Mucosa of gallbladder (tissue), 1 donor: ENCODE data around the gene LNX2. TPM values are rescaled to one million over a fixed set of nuclear protein-coding genes. Genes with fewer than 3 reads are reported as not detected.

Experiments
- DNase-seq: peaks from one replicate; pipeline ENCODE4 v3.0.0-alpha.2; 2020; ENCODE audit warnings: low spot score
- total RNA-seq: library from RNA; stranded (reverse); gene quantifications from one replicate; pipeline ENCODE4 v1.2.1, GENCODE V29; 2021
- donor health status: DM: no; HTN: no; CAD: no.

The LNX2 gene
- total RNA-seq = 34.0 TPM

DNA sequence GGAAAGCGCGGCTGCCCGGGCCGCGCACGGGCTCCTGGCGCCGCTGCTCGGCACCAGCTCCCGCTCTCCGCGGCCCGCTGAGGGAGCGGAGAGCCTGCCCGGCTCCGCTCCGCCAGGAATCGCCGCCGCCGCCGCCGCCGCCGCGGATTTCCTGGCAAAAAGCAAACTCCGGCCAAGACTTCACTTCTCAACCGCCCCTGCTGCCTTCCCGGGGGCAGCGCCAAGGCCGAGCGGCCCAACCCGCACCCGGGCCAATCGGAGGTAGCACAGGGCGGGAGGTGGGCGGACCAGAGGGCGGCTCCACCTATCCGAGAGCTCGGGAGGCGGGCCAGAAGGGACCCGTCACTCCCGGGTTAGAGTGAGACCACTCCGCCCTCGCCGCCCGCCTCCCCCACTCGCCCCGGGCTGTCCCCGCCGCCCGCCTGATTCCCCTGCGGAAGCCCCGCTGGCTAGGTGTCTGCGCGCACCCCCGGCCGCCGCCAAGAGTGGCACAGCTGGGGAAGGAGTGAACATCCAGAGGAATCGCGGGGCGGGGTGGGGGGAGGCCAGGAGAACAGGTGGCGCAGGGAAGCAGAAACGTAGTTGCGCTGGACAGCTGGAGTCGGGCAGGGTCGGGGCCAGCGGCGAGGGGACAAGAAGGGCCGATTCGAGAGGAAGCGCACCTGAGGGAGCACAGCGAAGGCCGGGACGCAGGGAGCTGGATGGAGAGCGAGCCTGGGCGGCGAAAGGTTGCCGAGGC lies at the start of gene LNX2:
TSS of gene LNX2 (minus strand) at position 153 of the 739 bp plus-strand sequence. CDS start 38,826 bp downstream, outside the sequence.
- peak; percentile 98 for DNase-seq

DNA sequence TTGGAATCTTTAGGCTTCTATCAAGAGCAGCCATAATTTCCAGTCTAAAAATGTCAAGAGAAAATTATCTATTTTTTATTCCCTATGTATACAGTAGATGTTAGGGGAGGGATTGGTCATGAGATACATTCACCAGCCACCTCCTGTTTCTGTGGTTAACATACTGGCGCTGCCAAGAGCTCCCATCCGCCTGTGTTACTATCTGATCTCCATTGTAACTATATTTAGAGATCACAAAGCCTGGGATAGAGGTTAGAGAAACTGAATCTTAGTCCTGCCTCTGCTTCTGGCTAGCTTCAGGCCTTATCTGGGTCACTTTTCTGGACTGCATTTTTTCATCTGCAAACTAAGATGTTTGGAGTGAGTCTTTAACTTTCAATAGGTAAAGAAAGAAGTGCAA lies 47.6 kb upstream of the LNX2 start:
- no peak for DNase-seq

DNA sequence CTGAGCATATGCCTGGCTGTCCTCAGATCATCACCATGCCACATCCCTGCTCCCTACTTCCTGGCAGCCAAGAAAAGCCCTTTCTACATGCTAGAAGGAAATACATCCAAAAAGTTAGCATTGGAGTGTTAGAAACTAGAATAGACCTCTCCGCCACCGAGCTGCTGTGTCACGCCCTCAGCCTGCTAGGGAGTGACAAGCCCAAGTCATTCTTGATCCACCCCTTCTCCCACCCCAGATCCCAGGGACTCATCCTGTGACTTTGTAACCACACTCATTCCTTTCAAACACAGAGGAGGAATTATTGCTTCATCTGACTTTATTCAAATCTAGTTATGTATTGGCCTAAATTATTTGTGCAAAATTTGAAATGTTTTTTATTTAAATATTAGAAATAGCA lies 46.6 kb upstream of the LNX2 start:
- DNase-seq = no peak

DNA sequence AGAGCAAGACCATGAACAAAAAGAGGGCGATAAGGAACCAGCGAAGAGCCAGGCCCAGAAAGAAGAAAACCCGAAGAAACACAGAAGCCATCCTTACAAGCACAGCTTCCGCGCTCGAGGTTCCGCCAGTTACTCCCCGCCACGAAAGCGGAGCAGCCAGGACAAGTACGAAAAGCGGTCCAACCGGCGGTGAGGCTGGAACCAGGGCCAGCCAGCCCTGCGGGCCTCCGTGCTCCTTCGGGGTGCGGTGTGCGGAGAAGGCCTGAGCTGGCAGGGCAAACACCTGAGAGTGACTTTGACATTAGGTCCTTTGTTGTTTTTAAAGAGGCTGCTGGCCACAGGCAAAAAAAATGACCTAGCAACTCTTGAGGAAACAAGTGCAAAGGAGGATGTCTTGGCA lies 45.4 kb upstream of the LNX2 start:
- DNase-seq = no peak

DNA sequence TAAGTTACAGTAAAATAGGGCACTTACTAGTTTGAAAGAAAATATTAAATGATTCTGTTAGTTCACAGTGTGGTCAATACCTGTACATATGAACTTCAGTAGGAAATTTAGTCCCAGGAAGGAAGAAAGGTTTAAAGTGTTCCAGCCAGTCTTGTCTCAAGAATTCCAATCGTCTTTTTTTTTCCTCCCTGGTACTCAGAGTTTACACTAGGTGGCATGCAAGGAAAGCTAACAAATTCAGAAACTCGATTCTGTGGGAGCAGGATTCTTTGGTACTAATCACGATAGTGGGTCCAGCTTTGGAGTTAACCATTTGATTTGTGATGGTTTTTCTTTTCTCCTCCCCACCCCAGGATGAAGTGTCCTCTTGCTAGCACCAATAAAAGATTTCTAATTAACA lies 45.0 kb upstream of the LNX2 start:
- DNase-seq = no peak

DNA sequence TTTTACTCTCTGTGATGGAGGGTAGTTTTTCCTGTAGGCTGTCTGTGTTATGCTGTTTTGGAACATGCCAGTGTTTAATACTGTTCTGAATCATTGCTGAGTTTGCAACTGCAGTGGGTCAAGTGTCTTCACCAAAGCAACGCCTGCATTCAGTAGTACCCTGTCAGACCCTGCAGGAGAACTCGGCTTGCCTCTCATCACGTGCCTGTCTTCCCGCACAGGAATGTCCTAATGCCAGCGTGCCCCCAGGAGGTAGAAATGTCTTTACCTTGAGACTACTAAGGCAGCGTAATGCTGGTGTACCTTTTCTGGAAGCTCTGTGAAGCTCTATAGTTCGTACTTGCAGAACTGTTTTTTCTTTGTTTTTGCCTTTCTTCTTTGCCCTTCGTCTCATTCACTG lies 43.6 kb upstream of the LNX2 start:
- no peak for DNase-seq

DNA sequence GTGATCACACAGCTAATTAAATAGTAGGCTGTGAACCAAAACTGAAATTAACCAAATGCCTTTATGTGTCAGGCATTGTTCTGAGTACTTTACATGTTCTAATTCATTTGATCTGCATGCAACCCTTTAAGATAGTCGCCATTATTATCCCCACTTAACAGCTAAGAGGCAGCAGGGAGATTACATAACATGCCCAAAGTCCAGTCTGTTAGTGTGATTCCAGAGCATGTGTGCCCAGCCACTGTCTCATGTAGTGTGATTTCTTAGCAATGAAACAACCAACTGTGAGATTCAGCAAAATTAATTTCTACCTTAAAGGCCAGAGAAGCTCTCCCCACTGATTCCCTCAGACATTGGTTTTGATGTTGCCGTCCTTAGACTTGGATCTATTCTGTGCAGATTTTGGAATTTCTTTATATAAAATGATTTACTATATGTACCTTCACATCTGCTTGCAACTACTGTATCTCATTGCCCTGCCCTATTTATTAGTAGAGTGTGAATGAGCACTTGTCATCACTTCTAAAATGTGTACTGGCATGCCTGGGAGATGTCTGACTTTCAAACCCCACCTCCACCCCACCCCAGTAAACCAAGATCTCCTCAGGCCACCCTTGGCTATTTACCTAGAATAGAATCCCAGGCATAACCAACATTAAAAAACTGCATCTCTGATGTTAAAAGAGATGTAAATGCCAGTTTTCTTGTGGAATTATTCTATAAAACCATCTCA lies 42.6 kb upstream of the LNX2 start:
- DNase-seq = no peak

DNA sequence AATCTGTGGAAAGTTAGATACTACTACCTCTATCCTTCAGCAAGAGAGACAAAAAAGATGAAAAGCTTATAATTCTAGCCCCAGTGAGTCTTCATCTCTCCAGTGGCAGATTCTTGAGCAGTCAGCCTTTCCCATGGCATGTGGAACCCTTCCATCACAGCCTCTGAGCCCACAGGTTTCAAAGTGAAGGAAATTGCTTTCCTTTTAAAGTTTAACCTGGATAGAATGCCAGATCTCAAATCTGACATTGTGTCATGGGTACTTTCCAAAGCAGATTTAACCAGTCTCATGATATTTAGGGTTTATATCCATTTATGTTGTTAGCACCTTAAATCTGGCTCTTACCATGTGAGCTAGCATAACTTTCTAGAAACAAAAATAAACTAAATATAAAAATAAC lies 40.7 kb upstream of the LNX2 start:
- DNase-seq = no peak

DNA sequence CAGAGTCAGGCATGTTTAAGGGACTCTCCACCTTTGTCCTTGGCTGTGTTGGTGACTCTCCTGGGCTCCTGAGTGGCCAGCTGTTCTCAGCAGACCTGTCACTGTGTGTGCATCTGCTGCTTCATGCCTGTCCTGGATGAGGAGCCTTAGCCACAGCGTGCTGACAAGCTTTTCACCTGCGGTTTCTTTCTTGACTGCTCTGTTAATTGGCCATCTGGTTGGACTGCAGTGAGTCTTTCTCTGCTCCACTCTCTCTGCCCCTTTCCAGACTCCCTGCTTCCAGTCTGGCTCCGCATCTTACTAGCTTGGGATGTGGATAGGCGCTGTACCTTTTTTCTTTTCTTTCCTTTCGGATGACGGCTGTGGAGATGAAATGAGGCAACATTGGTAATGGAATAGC lies 40.2 kb upstream of the LNX2 start:
- no peak for DNase-seq

DNA sequence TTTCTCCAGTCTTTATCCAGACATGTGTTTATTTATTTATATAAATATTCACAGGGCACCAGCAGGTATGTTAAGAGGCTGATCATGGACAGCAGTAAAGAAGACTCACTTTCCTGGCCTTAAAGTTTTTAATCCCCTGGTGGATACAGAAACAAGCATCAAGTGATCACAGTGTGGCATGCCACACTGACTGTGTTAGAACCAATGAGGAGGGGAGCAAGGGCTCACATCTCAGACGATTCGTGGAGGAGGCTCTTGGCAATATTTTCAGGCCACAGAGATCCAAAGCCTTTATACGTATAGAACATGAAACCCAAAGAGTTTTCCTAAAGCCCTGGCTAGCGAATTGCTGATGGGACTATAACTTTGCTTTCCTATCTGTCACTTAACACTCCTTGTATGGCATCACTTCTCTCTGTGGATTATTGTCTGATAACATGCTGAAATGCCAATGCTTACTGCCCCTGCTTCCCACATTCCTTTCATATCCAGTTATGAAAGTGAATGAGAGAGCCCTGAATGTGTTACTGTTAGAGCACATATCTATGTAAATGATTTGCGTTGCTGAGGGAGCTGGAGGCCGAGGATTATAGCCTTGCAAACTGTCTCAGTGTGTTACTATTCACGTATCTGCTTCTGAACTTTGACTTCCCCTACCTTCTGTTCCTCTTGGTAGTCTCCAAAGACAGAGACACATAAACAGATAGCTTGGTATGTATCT lies 39.0 kb upstream of the LNX2 start:
- DNase-seq = no peak

DNA sequence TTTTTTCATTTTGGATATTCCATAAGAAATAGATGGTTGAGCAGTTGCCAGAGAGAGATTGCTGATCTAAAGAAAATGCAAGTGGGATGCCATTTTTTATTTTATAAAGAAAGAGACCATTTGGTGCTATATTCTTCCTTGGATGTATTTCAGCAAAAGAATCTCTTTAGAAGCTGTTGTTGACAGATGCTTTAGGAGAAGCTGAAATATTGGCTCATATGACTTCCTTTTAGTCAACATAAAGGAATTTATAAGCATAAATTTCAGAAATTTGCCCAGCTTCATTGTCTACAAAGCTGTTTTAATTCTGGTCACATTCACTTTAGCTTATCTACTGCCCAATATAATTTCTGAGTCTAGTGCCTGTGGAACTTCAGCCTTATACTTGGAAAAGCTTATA lies 38.2 kb upstream of the LNX2 start:
- DNase-seq = no peak

DNA sequence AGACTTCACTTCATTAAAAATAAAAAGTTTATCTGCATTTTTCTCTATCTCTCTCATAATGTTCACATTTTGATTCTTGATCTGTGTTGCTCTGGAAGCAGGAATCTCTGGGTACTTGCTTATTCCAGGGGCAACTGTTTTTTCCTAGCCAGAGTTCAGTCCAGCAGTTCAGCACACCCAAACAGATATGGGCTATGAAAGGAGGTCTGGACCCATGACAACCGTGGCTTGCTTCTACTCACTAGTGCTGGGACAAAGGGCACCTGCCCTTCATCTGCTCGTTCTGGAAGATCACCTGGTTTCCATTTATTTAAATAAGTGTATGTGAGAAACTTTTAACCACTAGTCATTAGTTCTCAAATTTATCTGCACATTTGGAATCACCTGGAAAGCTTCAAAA lies 37.4 kb upstream of the LNX2 start:
- no peak for DNase-seq

DNA sequence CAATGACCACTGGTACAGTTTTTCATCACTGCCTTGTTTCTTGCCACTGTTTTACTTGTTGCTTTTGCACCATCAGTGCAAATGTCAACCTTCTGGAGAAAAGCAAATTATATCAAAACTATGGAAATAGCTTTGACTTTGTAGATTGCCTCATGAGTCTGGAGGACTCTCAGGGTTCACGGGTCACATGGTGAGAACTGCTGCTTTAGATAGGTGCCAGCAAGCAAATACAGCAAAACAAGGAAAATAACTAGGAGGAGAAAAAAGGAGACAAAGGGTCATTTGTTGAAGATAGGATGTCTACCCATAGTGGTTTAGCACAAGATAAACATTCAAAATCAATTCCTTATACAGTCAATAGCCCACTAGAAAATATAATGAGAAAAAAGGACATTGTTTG lies 34.5 kb upstream of the LNX2 start:
- no peak for DNase-seq

DNA sequence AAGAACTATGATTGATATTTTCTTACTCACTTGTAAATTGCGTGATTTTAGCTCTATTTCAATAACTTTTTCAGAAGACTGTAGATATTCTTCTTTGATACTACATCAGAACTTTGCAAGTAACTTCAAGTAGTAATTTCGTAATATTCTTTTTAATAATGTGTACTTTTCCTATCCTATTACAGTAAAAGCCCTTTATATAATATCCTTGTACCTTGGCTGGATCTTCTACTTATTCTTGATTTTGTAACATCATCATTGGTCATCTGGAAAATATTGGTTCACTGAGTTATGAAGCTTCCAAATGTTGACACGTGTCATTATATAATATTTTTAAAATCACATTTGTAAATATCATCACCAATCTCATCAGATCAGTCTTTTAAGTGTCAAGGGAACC lies 33.7 kb upstream of the LNX2 start:
- DNase-seq = no peak

DNA sequence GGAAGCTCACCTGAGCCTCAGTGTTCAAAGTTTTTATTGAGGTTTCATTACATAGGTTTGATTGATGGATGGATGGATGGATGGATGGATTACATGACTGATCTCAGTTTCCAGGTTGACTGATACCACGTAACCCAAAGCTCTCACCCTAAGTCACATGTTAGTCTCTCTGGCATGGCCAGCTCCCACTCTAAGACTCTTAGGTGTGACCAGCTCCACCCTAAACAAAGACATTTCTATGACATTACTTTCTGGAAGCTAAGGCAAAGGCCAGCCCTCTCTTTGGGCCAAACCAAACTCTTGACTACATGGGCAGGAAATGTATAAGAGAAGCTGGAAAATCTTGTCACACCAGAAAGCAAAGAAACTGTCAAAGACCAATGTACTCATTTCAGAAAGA lies 30.0 kb upstream of the LNX2 start:
- no peak for DNase-seq

DNA sequence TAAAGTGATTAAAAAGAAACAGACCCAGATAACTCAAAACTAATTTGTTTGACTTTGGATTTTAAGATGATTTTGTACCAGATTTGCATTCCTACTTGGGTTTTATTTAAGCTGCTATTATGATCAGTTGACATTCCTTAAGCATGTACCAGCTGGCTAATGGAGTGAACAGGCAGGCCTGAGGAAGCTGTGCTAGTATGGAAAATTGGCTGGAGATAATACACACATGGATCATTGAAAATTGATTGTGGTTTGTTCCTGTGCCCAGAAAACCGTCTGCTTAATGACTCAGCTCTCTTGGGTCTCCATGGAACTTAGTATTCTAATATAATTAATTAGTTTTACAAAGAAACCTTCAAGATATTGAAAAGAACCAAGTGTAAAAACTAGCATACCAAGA lies 24.0 kb upstream of the LNX2 start:
- peak; percentile 54 for DNase-seq

DNA sequence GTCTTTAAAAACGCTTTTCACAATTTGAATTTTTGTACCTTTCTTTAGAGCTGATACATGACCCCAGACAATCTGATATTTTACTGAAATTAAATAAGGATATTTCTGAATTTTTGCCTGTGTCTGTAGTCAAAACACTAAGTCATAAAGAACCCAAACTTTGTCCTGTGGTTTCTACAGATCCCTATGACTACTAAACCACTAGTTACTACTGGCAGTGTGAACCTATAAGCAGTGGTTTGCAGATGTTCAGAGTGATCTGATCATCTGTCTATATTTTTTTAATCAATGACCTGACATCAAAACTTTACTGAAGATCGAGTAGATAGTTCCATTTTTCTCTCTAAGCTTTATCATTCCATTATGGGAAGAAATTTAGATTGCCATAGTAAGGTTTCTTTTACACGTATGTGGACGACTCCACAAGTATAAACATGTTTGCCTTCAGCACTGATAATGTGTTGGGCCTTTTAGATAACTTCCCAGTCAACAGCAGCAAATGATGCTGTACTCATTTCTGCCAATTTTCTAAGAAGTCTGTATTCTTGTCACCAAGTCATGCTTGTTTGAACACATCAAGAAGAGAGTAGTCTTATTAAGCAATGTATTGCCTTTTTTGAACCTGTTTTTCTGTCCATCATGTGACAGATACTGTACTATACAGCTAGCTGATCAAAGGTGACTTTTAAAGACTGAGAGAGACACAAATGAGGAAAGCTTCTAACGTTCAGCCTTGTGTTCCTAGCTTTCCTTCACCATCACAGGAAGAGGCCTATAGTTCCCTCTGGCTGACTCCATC lies 23.2 kb upstream of the LNX2 start:
- DNase-seq = no peak

DNA sequence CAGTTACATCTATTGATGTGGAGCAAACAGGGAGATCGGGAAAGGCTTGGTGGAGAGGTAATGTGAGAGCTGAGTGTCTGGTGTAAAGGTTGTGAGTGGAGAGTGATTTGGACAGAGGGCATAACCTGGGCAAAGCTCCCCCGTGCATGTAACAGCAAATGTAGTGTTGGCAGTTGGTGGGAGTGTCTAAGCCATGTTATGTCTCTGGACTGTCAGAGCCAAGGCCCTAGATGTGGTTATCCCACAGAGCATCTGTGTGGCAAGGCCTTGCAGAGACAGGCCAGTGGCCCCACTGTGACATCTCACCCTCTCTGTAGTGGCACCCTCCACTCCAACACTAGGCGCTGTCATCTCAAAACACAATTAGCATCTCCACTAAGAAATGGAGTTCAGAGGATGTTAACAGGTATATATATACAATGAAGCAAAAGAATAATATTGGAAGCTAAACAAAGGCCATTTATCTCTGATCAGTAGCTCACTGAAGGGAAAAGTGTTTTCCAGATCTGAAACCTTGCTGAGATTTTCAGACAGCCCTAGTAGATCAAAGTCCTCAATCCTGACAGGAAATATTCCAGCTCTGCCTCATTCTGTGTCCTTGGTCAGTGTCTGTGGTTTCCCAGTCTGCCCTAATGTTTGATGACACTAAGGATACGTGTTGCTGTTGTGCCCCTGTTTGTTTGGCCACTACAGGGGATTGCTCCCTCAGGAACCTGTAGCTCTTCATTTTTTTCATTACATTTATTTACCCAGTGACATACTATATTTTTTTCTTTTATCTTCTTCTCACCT lies 21.6 kb upstream of the LNX2 start:
- no peak for DNase-seq

DNA sequence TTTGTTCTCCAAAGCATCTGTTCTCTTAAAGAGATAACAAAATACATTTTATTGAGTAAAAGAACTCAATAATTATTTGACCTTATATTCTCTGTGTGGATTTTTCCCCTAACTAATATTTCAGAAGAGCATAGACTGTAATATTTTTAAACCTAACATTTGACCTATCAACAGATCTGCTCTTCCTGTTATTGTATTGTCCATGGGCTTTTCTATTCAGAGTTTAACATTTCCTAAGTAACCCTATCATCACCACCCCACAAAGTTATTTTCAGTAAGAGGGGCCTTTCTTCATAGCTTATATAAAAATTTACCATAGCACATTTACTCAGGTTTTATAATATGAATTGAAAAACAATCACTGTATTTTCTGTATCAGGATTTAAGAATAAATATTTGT lies 18.9 kb upstream of the LNX2 start:
- DNase-seq = no peak

DNA sequence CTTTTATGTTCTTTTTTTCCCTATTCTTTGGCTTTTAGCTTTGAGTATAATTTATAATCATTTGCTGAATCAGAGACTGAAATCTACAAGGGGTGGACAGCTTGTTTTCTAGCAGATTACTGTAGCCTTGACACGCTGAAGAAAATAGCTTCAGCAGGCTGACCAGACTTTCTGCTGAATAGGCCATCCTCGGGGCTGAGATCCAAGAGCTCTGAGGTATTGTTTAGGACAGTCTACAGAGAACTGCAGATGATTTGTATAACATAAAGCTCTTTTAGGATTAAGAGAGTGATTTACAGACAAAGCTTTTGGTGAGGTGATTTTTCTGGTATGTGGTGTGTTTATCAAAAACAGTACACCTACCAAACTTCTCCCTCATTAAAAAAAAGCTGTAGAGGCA lies 18.2 kb upstream of the LNX2 start:
- DNase-seq = no peak

DNA sequence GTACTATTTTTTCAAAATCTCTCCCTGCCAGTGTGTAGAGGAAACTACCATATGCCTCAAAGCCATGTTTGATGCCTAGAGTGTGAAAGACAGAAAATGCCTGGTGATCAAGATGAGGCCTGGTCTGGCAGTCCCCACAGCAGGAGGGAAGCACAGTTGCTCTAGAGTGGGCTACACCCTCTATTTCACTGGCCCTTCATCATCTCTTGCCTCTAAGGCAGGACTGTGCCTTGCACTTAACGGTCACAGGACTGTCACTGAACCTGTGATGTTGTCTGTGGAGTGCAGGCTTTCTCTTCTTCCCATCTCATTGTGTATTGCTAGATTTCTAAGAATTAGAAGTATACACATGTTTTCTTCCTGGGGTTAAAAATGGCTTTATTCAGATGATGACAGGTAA lies 17.7 kb upstream of the LNX2 start:
- no peak for DNase-seq
